ENCODE data around the gene STRN4. TPM values are rescaled to one million over a fixed set of nuclear protein-coding genes. Genes with fewer than 3 reads are reported as not detected.
"Not testable (repeated sequence)": the region's sequence is repeated elsewhere in the genome, so short reads cannot be mapped to it uniquely, and the experiment has no call there.

STRN4 gene
- total and polyA plus RNA-seq, 2 experiments from 2014 or later = 98.4 to 144 TPM

DNA sequence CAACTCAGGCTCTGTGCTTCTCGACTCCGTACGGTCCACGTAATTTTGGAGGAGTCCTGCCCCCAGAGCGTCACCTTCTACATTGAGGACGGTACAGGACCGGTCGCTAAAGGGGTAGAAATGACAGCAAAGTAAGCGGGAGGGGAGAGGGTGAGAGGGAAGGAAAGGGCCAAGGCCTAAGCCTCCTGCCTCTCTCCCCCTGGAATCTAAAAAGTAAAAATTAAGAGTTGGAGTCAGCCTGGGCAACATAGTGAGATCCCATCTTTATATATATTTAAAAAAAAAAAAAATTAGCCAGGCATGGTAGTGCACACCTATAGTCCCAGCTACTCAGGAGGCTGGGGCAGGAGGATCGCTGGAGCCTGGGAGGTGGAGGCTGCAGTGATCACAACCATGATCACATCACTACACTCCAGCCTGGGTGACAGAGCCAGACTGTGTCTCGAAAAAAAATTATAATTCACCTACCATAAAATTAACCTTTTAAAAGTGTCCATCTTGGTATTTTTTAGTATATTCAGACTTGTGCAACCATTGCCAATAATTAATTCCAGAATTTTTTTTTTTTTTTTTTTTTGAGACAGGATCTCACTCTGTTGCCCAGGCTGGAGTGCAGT is 29.5 kb upstream of the STRN4 start:
- no peak for DNase-seq (ENCODE audit: low read depth in 1 of 2, low spot score in 1 of 2)
- no peaks in the 10 kb centered on the region for H3K4me1 ChIP-seq (ENCODE audit: low read depth)
- H3K27me3 ChIP-seq = no peaks in the 10 kb centered on the region
- no peak overlapping the region for H3K4me3 ChIP-seq
- peaks cover 12% of the 10 kb centered on the region for H3K36me3 ChIP-seq
- TF ChIP-seq, protein P1, sequence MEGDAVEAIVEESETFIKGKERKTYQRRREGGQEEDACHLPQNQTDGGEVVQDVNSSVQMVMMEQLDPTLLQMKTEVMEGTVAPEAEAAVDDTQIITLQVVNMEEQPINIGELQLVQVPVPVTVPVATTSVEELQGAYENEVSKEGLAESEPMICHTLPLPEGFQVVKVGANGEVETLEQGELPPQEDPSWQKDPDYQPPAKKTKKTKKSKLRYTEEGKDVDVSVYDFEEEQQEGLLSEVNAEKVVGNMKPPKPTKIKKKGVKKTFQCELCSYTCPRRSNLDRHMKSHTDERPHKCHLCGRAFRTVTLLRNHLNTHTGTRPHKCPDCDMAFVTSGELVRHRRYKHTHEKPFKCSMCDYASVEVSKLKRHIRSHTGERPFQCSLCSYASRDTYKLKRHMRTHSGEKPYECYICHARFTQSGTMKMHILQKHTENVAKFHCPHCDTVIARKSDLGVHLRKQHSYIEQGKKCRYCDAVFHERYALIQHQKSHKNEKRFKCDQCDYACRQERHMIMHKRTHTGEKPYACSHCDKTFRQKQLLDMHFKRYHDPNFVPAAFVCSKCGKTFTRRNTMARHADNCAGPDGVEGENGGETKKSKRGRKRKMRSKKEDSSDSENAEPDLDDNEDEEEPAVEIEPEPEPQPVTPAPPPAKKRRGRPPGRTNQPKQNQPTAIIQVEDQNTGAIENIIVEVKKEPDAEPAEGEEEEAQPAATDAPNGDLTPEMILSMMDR (IDR thresholded peaks at IDR 0.05; ENCODE audit: low read depth, low read length) = no peak
- H3K27ac ChIP-seq = no peak overlapping the region
- no peaks in the 10 kb centered on the region for H3K9me3 ChIP-seq (ENCODE audit: low read depth)

DNA sequence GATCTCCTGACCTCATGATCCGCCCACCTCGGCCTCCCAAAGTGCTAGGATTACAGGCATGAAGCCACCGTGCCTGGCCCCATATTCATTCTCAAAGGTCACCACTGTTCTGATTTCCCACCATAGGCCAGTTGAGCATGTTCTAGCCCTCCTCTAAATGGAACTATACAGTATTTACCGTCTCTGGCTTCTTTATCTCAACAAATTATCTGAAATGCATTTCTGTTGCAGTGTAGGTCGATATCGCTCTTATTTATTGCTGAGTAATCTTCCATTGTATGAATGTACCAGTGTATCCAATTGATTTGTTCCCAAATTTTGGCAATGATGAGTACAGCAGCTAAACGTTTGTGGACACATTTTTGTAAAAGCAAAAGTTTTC is 26.8 kb upstream of the STRN4 start:
- H3K27me3 ChIP-seq = no peaks in the 10 kb centered on the region
- peaks cover 7% of the 10 kb centered on the region for H3K36me3 ChIP-seq
- DNase-seq (ENCODE audit: low read depth in 1 of 2, low spot score in 1 of 2) = no peak
- H3K4me1 ChIP-seq (ENCODE audit: low read depth) = peaks cover 8% of the 10 kb centered on the region
- H3K27ac ChIP-seq = no peak overlapping the region
- H3K4me3 ChIP-seq = no peak overlapping the region
- TF ChIP-seq, protein P1 (IDR thresholded peaks at IDR 0.05; ENCODE audit: low read depth, low read length) = no peak
- no peaks in the 10 kb centered on the region for H3K9me3 ChIP-seq (ENCODE audit: low read depth)

DNA sequence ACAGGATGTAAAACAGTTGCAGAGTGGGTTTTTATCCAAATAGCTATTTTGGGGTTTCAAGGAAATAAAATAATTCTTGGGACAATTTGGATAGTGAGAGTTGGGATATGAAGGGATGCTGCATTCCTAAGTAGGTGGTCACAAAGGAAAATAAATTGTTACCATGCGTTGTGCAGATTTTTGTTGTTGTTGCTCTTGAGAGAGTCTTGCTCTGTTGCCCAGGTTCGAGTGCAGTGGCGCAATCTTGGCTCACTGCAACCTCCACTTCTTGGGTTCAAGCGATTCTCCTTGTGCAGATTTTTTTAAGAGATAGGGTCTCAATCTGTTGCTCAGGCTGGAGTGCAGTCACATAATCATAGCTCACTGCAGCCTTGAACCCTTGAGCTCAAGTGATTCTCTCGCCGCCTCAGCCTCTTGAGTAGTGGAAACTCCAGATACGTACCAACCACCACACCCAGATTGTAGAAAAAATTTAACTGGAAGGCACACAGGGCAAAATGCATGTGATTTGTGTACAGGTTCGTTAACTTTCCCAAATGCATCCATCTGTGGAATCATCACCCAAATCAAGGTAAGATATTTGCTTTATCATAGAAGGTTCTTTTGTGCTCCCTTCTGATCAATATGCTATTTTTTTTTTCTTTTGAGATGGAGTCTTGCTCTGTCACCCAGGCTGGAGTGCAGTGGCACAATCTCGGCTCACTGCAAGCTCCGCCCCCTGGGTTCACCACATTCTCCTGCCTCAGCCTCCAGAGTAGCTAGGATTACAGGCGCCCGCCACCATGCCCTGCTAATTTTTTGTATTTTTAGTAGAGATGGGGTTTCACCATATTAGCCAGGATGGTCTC is 26.1 kb upstream of the STRN4 start:
- Histone ChIP-seq H3K4me1 (ENCODE audit: low read depth) (peaks cover 8% of the 10 kb centered on the region), H3K27me3 (no peaks in the 10 kb centered on the region), H3K36me3 (peaks cover 7% of the 10 kb centered on the region), H3K9me3 (ENCODE audit: low read depth) (no peaks in the 10 kb centered on the region), H3K4me3 (no peak overlapping the region), H3K27ac (no peak overlapping the region)
- no peak for DNase-seq (ENCODE audit: low read depth in 1 of 2, low spot score in 1 of 2)
- TF ChIP-seq, protein P1 (IDR thresholded peaks at IDR 0.05; ENCODE audit: low read depth, low read length) = no peak

DNA sequence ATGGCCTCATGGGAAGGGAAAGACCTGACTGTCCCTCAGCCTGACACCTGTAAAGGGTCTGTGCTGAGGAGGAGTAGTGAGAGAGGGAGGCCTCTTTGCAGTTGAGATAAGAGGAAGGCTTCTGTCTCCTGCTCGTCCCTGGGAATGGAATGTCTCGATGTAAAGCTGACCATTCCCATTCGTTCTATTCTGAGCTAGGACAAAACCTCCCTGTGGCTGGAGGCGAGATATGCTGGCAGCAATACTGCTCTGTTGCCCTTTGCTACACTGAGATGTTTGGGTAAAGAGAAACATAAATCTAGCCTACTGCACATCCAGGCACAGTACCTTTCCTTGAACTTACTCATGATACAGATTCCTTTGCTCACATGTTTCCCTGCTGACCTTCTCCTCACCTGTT is 22.5 kb upstream of the STRN4 start:
- H3K27ac ChIP-seq = peak overlapping the region; percentile 75

DNA sequence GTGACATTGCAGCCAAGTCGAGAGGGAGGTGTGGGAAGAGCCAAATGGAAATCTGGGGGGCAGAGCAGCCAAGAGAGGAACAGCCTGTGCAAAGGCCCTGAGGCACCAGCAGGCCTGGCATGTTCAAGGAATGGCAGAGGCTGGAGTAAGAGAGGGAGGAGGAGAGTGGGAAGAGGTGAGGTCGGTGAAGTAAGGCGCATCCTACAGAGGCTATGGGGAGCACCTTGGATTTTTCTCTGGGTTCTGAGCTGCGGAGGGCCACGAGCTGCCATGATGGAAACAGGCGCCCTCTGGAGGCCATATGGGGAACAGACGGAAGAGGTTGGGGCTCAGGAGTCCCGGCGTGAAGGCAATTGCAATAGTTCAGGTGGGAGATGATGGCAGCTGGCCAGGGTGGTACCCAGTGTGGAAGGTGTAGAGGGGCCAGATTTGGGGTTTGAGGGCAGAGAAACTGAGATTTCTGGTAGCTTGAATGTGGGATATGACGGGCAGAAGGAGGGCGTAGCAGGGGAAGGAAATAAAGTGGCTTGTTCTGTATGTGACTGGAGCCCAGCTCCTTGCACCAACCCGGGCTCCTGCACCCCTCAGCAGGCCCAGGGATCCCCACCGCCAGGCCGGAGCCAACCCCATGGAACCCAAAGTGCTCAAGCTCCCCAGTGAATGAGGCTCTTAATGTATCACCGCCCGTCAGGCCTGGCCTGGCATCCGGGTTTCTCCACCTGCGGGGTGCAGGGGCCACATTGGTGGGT is 20.5 kb upstream of the STRN4 start:
- DNase-seq (ENCODE audit: low read depth in 1 of 2, low spot score in 1 of 2) = peak; percentile 47
- Histone ChIP-seq H3K27ac (no peak overlapping the region), H3K36me3 (no peaks in the 10 kb centered on the region), H3K9me3 (ENCODE audit: low read depth) (no peaks in the 10 kb centered on the region), H3K4me3 (no peak overlapping the region), H3K4me1 (ENCODE audit: low read depth) (peaks cover 8% of the 10 kb centered on the region), H3K27me3 (no peaks in the 10 kb centered on the region)
- TF ChIP-seq, protein P1 (IDR thresholded peaks at IDR 0.05; ENCODE audit: low read depth, low read length) = peak; percentile 82

More for the DNA sequence above, 22.5 kb upstream of the STRN4 start:
- peak; percentile 46 to 54 for DNase-seq (ENCODE audit: low read depth in 1 of 2, low spot score in 1 of 2)
- H3K27me3 ChIP-seq; H3K4me1 ChIP-seq (ENCODE audit: low read depth); H3K9me3 ChIP-seq (ENCODE audit: low read depth); H3K4me3 ChIP-seq; H3K36me3 ChIP-seq: not testable (repeated sequence)
